Fibroblast of lung (primary cell): ENCODE measurements around the gene SH3BP2.
"Not testable (repeated sequence)": the region's sequence is repeated elsewhere in the genome, so short reads cannot be mapped to it uniquely, and the experiment has no call there.

Source experiments
- EZH2 ChIP-seq: IDR thresholded peaks from 2 replicates; pipeline ENCODE4 v1.5.1; 2012; ENCODE audit warnings: low read length, control low read depth, mild to moderate bottlenecking; ENCODE audit errors: missing control alignments
- TF ChIP-seq, protein P1 (sequence below), 2 donors: IDR thresholded peaks in 1 of 2; conservative IDR thresholded peaks in 1 of 2; 1 replicate in 1 of 2; 2 replicates in 1 of 2; pipeline ENCODE4 v1.5.1; 2011 to 2012; ENCODE audit warnings: low read length in 2 of 2, control low read depth in 1 of 2, inconsistent platforms in 1 of 2, low read depth in 1 of 2, mild to moderate bottlenecking in 1 of 2

DNA sequence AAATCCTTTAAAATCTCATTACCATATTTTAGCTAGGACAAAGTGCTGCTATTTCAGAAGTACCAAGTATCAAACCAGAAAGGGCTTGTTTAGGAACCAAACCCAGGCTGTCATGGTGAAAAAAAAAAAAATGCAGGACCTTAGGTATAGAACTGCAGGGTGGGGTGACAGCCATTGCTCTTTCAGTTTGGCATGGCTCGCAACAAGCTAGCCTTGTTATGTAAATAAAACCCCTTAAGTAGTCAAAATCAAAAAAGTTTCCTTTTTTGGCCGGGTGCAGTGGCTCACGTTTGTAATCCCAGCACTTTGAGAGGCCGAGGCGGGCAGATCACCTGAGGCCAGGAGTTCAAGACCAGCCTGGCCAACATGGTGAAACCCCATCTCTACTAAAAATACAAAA lies 12.2 kb upstream of the SH3BP2 start:
- TF ChIP-seq, protein P1, sequence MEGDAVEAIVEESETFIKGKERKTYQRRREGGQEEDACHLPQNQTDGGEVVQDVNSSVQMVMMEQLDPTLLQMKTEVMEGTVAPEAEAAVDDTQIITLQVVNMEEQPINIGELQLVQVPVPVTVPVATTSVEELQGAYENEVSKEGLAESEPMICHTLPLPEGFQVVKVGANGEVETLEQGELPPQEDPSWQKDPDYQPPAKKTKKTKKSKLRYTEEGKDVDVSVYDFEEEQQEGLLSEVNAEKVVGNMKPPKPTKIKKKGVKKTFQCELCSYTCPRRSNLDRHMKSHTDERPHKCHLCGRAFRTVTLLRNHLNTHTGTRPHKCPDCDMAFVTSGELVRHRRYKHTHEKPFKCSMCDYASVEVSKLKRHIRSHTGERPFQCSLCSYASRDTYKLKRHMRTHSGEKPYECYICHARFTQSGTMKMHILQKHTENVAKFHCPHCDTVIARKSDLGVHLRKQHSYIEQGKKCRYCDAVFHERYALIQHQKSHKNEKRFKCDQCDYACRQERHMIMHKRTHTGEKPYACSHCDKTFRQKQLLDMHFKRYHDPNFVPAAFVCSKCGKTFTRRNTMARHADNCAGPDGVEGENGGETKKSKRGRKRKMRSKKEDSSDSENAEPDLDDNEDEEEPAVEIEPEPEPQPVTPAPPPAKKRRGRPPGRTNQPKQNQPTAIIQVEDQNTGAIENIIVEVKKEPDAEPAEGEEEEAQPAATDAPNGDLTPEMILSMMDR (conservative IDR thresholded peaks at IDR 0.05 in 1 of 2, IDR thresholded peaks at IDR 0.05 in 1 of 2; ENCODE audit: low read depth in 1 of 2, low read length in 2 of 2): not testable (repeated sequence)
- not testable (repeated sequence) for TF ChIP-seq EZH2
